ENCODE data around the gene GARNL3. TPM values are rescaled to one million over a fixed set of nuclear protein-coding genes. Genes with fewer than 3 reads are reported as not detected.
A peak's percentile ranks its signal among the peaks of the same experiment; 100 is the strongest.

GARNL3 gene
- total RNA-seq, 1 donor from 2014 or later: 22.9 TPM

- peaks cover 34% of the 10 kb centered on the region for H3K4me1 ChIP-seq
- no peak overlapping the region for H3K27ac ChIP-seq (replicated peaks)
- no peaks in the 10 kb centered on the region for H3K9me3 ChIP-seq (replicated peaks)
- no peak overlapping the region for H3K4me3 ChIP-seq
- intact Hi-C loops (cut with micrococcal nuclease): loop anchor here (10.0 kb wide), 1 partner anchor 79 kb away; no protein-coding TSS in a partner anchor
- no peak for DNase-seq
- no peak for TF ChIP-seq CTCF (IDR thresholded peaks at IDR 0.05; ENCODE audit: borderline replicate concordance)
- no peaks in the 10 kb centered on the region for H3K36me3 ChIP-seq
- H3K27me3 ChIP-seq (ENCODE audit: low read depth): no peaks in the 10 kb centered on the region
Observed at GRCh38 chr9:127303830-127304229, 39.3 kb downstream of the GARNL3 start.

GRCh38 chr9:127305206-127305837 is 40.7 kb downstream of the GARNL3 start:
- intact Hi-C loops (cut with micrococcal nuclease): loop anchor here (10.0 kb wide), 1 partner anchor 81 kb away; no protein-coding TSS in a partner anchor
- H3K27me3 ChIP-seq (ENCODE audit: low read depth): no peaks in the 10 kb centered on the region
- no peaks in the 10 kb centered on the region for H3K9me3 ChIP-seq (replicated peaks)
- H3K4me1 ChIP-seq: peaks cover 42% of the 10 kb centered on the region
- no peak overlapping the region for H3K27ac ChIP-seq (replicated peaks)
- no peak for DNase-seq
- no peak overlapping the region for H3K4me3 ChIP-seq
- no peaks in the 10 kb centered on the region for H3K36me3 ChIP-seq
- no peak for TF ChIP-seq CTCF (IDR thresholded peaks at IDR 0.05; ENCODE audit: borderline replicate concordance)

GRCh38 chr9:127305838-127306226 is 41.3 kb downstream of the GARNL3 start:
- intact Hi-C loops (cut with micrococcal nuclease): loop anchor here (10.0 kb wide), 1 partner anchor 81 kb away; no protein-coding TSS in a partner anchor
- no peaks in the 10 kb centered on the region for H3K9me3 ChIP-seq (replicated peaks)
- no peak overlapping the region for H3K27ac ChIP-seq (replicated peaks)
- no peak overlapping the region for H3K4me3 ChIP-seq
- no peaks in the 10 kb centered on the region for H3K36me3 ChIP-seq
- TF ChIP-seq CTCF (IDR thresholded peaks at IDR 0.05; ENCODE audit: borderline replicate concordance): no peak
- DNase-seq: no peak
- no peaks in the 10 kb centered on the region for H3K27me3 ChIP-seq (ENCODE audit: low read depth)
- peaks cover 42% of the 10 kb centered on the region for H3K4me1 ChIP-seq

- Histone ChIP-seq H3K36me3 (no peaks in the 10 kb centered on the region), H3K4me3 (no peak overlapping the region), H3K4me1 (peaks cover 49% of the 10 kb centered on the region), H3K9me3 (replicated peaks) (no peaks in the 10 kb centered on the region), H3K27ac (replicated peaks) (peak overlapping the region; percentile 64), H3K27me3 (ENCODE audit: low read depth) (no peaks in the 10 kb centered on the region)
- intact Hi-C loops (cut with micrococcal nuclease): loop anchor here (10.0 kb wide), 1 partner anchor 83 kb away; no protein-coding TSS in a partner anchor
- DNase-seq: peak; percentile 39
- TF ChIP-seq CTCF (IDR thresholded peaks at IDR 0.05; ENCODE audit: borderline replicate concordance): no peak
Observed at GRCh38 chr9:127307802-127308201, 43.2 kb downstream of the GARNL3 start.

- Histone ChIP-seq H3K27me3 (ENCODE audit: low read depth) (no peaks in the 10 kb centered on the region), H3K4me1 (peaks cover 49% of the 10 kb centered on the region), H3K9me3 (replicated peaks) (no peaks in the 10 kb centered on the region), H3K36me3 (peaks cover 9% of the 10 kb centered on the region), H3K4me3 (no peak overlapping the region), H3K27ac (replicated peaks) (peak overlapping the region; percentile 64)
- DNase-seq: no peak
- intact Hi-C loops (cut with micrococcal nuclease): loop anchor here (10.0 kb wide), 1 partner anchor 84 kb away; no protein-coding TSS in a partner anchor
- TF ChIP-seq CTCF (IDR thresholded peaks at IDR 0.05; ENCODE audit: borderline replicate concordance): no peak
Observed at GRCh38 chr9:127308652-127309434, 44.3 kb downstream of the GARNL3 start.

Measured in left ventricle myocardium inferior (tissue), 1 donor.